ENCODE data around the gene SLC2A9.

Gene SLC2A9

GRCh38 chr4:9933956-9934355, 87.3 kb downstream of the SLC2A9 start:
- no peak for TF ChIP-seq CTCF (conservative IDR thresholded peaks at IDR 0.05; ENCODE audit: low read depth, low read length)
- no peak for DNase-seq (ENCODE audit: low read depth)
- no peak overlapping the region for H3K4me3 ChIP-seq (ENCODE audit: low read depth, low read length)

- no peak for DNase-seq (ENCODE audit: low read depth)
- no peak for TF ChIP-seq CTCF (conservative IDR thresholded peaks at IDR 0.05; ENCODE audit: low read depth, low read length)
- H3K4me3 ChIP-seq (ENCODE audit: low read depth, low read length) = no peak overlapping the region
These were observed 88.1 kb downstream of the SLC2A9 start for GRCh38 chr4:9933184-9933583.

GRCh38 chr4:9932771-9933170, 88.5 kb downstream of the SLC2A9 start:
- DNase-seq (ENCODE audit: low read depth) = no peak
- H3K4me3 ChIP-seq (ENCODE audit: low read depth, low read length) = no peak overlapping the region
- no peak for TF ChIP-seq CTCF (conservative IDR thresholded peaks at IDR 0.05; ENCODE audit: low read depth, low read length)

GRCh38 chr4:9931146-9931545, 90.2 kb downstream of the SLC2A9 start:
- TF ChIP-seq CTCF (conservative IDR thresholded peaks at IDR 0.05; ENCODE audit: low read depth, low read length) = no peak
- DNase-seq (ENCODE audit: low read depth) = no peak
- H3K4me3 ChIP-seq (ENCODE audit: low read depth, low read length) = no peak overlapping the region

- DNase-seq (ENCODE audit: low read depth) = no peak
- TF ChIP-seq CTCF (conservative IDR thresholded peaks at IDR 0.05; ENCODE audit: low read depth, low read length) = no peak
These were observed 92.2 kb downstream of the SLC2A9 start for GRCh38 chr4:9929111-9929510.

GRCh38 chr4:9927341-9928007, 93.8 kb downstream of the SLC2A9 start:
- H3K4me3 ChIP-seq (ENCODE audit: low read depth, low read length) = no peak overlapping the region
- no peak for DNase-seq (ENCODE audit: low read depth)
- TF ChIP-seq CTCF (conservative IDR thresholded peaks at IDR 0.05; ENCODE audit: low read depth, low read length) = peak; percentile 14

More at GRCh38 chr4:9929111-9929510, 92.2 kb downstream of the SLC2A9 start:
- H3K4me3 ChIP-seq (ENCODE audit: low read depth, low read length) = no peak overlapping the region

- no peak for DNase-seq (ENCODE audit: low read depth)
- no peak overlapping the region for H3K4me3 ChIP-seq (ENCODE audit: low read depth, low read length)
- no peak for TF ChIP-seq CTCF (conservative IDR thresholded peaks at IDR 0.05; ENCODE audit: low read depth, low read length)
These were observed 94.7 kb downstream of the SLC2A9 start for GRCh38 chr4:9926586-9926985.
